ENCODE data around the gene ATL2.

ATL2 gene

DNA sequence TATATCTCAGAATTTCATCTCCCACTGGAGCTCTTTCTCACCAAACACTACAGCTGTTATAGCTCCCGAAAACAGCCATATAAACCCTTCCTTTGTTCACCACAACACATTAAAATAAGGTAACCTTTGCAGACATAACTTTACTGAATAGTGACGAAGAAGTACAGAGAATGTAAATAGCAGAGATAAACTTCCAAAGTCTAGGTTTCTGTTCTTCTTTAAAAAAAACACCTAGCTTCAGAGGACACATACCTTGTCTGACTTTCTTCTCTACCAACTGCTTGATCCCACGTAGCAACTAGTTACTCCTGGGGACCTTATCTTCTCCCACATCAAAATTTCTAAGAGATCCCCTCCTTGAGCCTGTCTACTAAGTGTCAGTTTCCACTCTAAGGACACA, 32.3 kb downstream of the ATL2 start:
- TF ChIP-seq EZH2 (IDR thresholded peaks at IDR 0.05; ENCODE audit: borderline replicate concordance, low read depth, low read length, severe bottlenecking), result no peak
- TF ChIP-seq, protein P1, sequence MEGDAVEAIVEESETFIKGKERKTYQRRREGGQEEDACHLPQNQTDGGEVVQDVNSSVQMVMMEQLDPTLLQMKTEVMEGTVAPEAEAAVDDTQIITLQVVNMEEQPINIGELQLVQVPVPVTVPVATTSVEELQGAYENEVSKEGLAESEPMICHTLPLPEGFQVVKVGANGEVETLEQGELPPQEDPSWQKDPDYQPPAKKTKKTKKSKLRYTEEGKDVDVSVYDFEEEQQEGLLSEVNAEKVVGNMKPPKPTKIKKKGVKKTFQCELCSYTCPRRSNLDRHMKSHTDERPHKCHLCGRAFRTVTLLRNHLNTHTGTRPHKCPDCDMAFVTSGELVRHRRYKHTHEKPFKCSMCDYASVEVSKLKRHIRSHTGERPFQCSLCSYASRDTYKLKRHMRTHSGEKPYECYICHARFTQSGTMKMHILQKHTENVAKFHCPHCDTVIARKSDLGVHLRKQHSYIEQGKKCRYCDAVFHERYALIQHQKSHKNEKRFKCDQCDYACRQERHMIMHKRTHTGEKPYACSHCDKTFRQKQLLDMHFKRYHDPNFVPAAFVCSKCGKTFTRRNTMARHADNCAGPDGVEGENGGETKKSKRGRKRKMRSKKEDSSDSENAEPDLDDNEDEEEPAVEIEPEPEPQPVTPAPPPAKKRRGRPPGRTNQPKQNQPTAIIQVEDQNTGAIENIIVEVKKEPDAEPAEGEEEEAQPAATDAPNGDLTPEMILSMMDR (IDR thresholded peaks at IDR 0.05; ENCODE audit: borderline replicate concordance, extremely low read depth, low read length, poor library complexity, severe bottlenecking), result no peak
- Histone ChIP-seq H3K79me2 (ENCODE audit: insufficient read depth, low read length) (peaks cover 53% of the 10 kb centered on the region), H3K36me3 (ENCODE audit: insufficient read depth, low read length) (peaks cover 43% of the 10 kb centered on the region), H3K9ac (ENCODE audit: low read depth, low read length) (no peak overlapping the region), H3K4me2 (ENCODE audit: insufficient read depth, low read length) (no peak overlapping the region), H3K27me3 (ENCODE audit: insufficient read depth, low read length, poor library complexity) (no peaks in the 10 kb centered on the region), H3K4me1 (ENCODE audit: insufficient read depth, low read length) (no peaks in the 10 kb centered on the region), H3K4me3 (ENCODE audit: low read depth in 1 of 2, low read length in 2 of 2) (no peak overlapping the region), H2AFZ (ENCODE audit: low read depth, low read length) (no peak overlapping the region), H3K27ac (ENCODE audit: low read length) (no peak overlapping the region), H3K9me3 (ENCODE audit: insufficient read depth, low read length, severe bottlenecking) (no peaks in the 10 kb centered on the region), H4K20me1 (ENCODE audit: insufficient read depth, low read length) (peaks cover 16% of the 10 kb centered on the region; the same call in 1 of the 2 replicates)
- ATAC-seq (ENCODE audit: insufficient read depth, low read depth), result no peak
- no peak for DNase-seq

DNA sequence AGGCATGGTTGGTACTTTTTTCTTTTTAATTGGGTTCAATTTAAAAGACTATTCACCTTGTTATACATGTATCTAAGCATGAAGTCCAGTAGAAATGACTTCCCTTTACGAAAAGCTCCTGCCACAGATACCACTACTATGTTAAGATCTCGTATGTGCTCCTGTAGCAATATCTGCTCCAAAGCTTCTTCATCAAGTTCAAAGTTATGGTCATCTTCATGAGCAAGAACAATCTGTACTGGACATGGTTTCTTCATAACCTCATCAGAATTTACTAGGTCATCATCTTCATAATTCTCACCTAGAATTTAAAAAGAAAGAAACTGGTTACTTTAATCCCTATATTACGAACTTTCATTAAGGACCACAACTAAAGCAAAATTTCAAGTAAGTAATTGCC, 33.9 kb downstream of the ATL2 start:
- no peak for TF ChIP-seq EZH2 (IDR thresholded peaks at IDR 0.05; ENCODE audit: borderline replicate concordance, low read depth, low read length, severe bottlenecking)
- TF ChIP-seq, protein P1 (IDR thresholded peaks at IDR 0.05; ENCODE audit: borderline replicate concordance, extremely low read depth, low read length, poor library complexity, severe bottlenecking), result no peak
- no peak for ATAC-seq (ENCODE audit: insufficient read depth, low read depth)
- peaks cover 16% of the 10 kb centered on the region; the same call in 1 of the 2 replicates for H4K20me1 ChIP-seq (ENCODE audit: insufficient read depth, low read length)

DNA sequence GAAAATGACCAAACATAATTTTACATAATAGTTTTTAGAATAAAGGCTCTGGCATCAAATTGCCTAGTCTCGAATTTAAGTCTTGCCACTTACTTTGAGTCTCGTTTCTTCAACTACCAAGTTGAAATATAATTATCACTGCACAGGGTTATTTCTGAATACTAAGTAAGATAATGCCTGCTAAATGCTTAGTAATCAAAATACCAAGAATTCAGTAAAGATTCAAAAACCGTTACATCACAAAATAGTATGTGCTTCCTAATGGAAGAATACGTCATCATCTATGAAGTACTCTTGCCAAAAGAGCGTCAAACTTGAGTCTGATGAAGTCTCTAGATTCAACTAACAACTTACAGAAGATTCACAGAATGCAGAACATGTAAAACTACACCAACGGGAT, 40.5 kb downstream of the ATL2 start:
- Histone ChIP-seq H3K27me3 (ENCODE audit: insufficient read depth, low read length, poor library complexity) (no peaks in the 10 kb centered on the region), H3K4me3 (ENCODE audit: low read depth in 1 of 2, low read length in 2 of 2) (no peak overlapping the region), H3K9ac (ENCODE audit: low read depth, low read length) (no peak overlapping the region), H2AFZ (ENCODE audit: low read depth, low read length) (no peak overlapping the region), H3K36me3 (ENCODE audit: insufficient read depth, low read length) (peaks cover 50% of the 10 kb centered on the region), H3K4me2 (ENCODE audit: insufficient read depth, low read length) (no peak overlapping the region), H4K20me1 (ENCODE audit: insufficient read depth, low read length) (no peaks in the 10 kb centered on the region), H3K9me3 (ENCODE audit: insufficient read depth, low read length, severe bottlenecking) (no peaks in the 10 kb centered on the region), H3K27ac (ENCODE audit: low read length) (no peak overlapping the region), H3K79me2 (ENCODE audit: insufficient read depth, low read length) (peaks cover 11% of the 10 kb centered on the region), H3K4me1 (ENCODE audit: insufficient read depth, low read length) (no peaks in the 10 kb centered on the region)
- no peak for DNase-seq
- TF ChIP-seq, protein P1 (IDR thresholded peaks at IDR 0.05; ENCODE audit: borderline replicate concordance, extremely low read depth, low read length, poor library complexity, severe bottlenecking), result no peak
- no peak for TF ChIP-seq EZH2 (IDR thresholded peaks at IDR 0.05; ENCODE audit: borderline replicate concordance, low read depth, low read length, severe bottlenecking)
- no peak for ATAC-seq (ENCODE audit: insufficient read depth, low read depth)

More for the DNA sequence above, 33.9 kb downstream of the ATL2 start:
- DNase-seq, result no peak
- Histone ChIP-seq H3K4me3 (ENCODE audit: low read depth in 1 of 2, low read length in 2 of 2) (no peak overlapping the region), H3K79me2 (ENCODE audit: insufficient read depth, low read length) (peaks cover 47% of the 10 kb centered on the region), H2AFZ (ENCODE audit: low read depth, low read length) (no peak overlapping the region), H3K9me3 (ENCODE audit: insufficient read depth, low read length, severe bottlenecking) (no peaks in the 10 kb centered on the region), H3K9ac (ENCODE audit: low read depth, low read length) (no peak overlapping the region), H3K27me3 (ENCODE audit: insufficient read depth, low read length, poor library complexity) (no peaks in the 10 kb centered on the region), H3K36me3 (ENCODE audit: insufficient read depth, low read length) (peaks cover 51% of the 10 kb centered on the region), H3K4me2 (ENCODE audit: insufficient read depth, low read length) (no peak overlapping the region), H3K4me1 (ENCODE audit: insufficient read depth, low read length) (no peaks in the 10 kb centered on the region), H3K27ac (ENCODE audit: low read length) (no peak overlapping the region)

DNA sequence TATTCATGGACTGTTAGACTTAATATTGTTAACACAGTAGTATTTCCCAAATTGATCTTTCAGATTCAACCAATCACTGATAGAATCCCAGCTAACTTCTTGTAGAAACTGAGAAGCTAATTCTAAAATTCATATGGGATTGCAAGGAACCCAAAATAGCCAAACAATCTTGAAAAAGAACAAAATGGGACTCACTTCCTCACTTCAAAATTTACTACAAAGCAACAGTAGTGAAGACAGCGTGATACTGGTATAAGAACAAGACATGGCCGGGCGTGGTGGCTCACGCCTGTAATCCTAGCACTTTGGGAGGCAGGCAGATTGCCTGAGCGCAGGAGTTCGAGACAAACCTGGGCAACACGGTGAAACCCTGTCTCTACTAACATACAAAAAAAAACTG, 46.3 kb downstream of the ATL2 start:
- Histone ChIP-seq H4K20me1 (ENCODE audit: insufficient read depth, low read length) (no peaks in the 10 kb centered on the region; the same call in 1 of the 2 replicates), H3K4me2 (ENCODE audit: insufficient read depth, low read length) (no peak overlapping the region), H3K79me2 (ENCODE audit: insufficient read depth, low read length) (peaks cover 24% of the 10 kb centered on the region), H3K27ac (ENCODE audit: low read length) (no peak overlapping the region), H3K9ac (ENCODE audit: low read depth, low read length) (no peak overlapping the region), H3K4me3 (ENCODE audit: low read depth in 1 of 2, low read length in 2 of 2) (no peak overlapping the region), H3K4me1 (ENCODE audit: insufficient read depth, low read length) (no peaks in the 10 kb centered on the region), H3K9me3 (ENCODE audit: insufficient read depth, low read length, severe bottlenecking) (no peaks in the 10 kb centered on the region), H3K27me3 (ENCODE audit: insufficient read depth, low read length, poor library complexity) (no peaks in the 10 kb centered on the region), H3K36me3 (ENCODE audit: insufficient read depth, low read length) (peaks cover 17% of the 10 kb centered on the region), H2AFZ (ENCODE audit: low read depth, low read length) (no peak overlapping the region)
- TF ChIP-seq EZH2 (IDR thresholded peaks at IDR 0.05; ENCODE audit: borderline replicate concordance, low read depth, low read length, severe bottlenecking), result no peak
- TF ChIP-seq, protein P1 (IDR thresholded peaks at IDR 0.05; ENCODE audit: borderline replicate concordance, extremely low read depth, low read length, poor library complexity, severe bottlenecking), result no peak
- ATAC-seq (ENCODE audit: insufficient read depth, low read depth) (no peak), DNase-seq (no peak)

All from DND-41 (cell line).